Measurements from ENCODE around the gene DLG2. TPM values are rescaled to one million over a fixed set of nuclear protein-coding genes. Genes with fewer than 3 reads are reported as not detected.

Gene DLG2
- polyA plus RNA-seq, 2 donors: 2.6 to 6.7 TPM

GRCh38 chr11:83709434-83709833 is 1917.7 kb downstream of the DLG2 start:
- Histone ChIP-seq H3K4me1 (ENCODE audit: control insufficient read depth in 2 of 2, insufficient read depth in 2 of 2, low read length in 1 of 2) (no peaks in the 10 kb centered on the region), H3K9me3 (ENCODE audit: control insufficient read depth in 2 of 2, insufficient read depth in 1 of 2, low read depth in 1 of 2, low read length in 1 of 2) (no peaks in the 10 kb centered on the region), H3K36me3 (ENCODE audit: control insufficient read depth in 2 of 2, insufficient read depth in 2 of 2, low read length in 1 of 2) (no peaks in the 10 kb centered on the region), H3K27ac (ENCODE audit: low read depth in 2 of 2, low read length in 1 of 2) (no peak overlapping the region), H3K27me3 (ENCODE audit: control insufficient read depth in 1 of 2, insufficient read depth in 2 of 2, low read length in 2 of 2) (no peaks in the 10 kb centered on the region), H3K4me3 (ENCODE audit: low read depth in 1 of 2, low read length in 2 of 2) (no peak overlapping the region)

GRCh38 chr11:83706566-83706965 is 1920.6 kb downstream of the DLG2 start:
- WGBS, 2 donors: 57% methylated on average over 6 of the region's 6 CpGs
- no peak overlapping the region for H3K4me3 ChIP-seq (ENCODE audit: low read depth in 1 of 2, low read length in 2 of 2)
- no peaks in the 10 kb centered on the region for H3K36me3 ChIP-seq (ENCODE audit: control insufficient read depth in 2 of 2, insufficient read depth in 2 of 2, low read length in 1 of 2)
- H3K27ac ChIP-seq (ENCODE audit: low read depth in 2 of 2, low read length in 1 of 2): peak overlapping the region in 1 of 2 donors; percentile 1
- H3K4me1 ChIP-seq (ENCODE audit: control insufficient read depth in 2 of 2, insufficient read depth in 2 of 2, low read length in 1 of 2): no peaks in the 10 kb centered on the region
- no peaks in the 10 kb centered on the region for H3K9me3 ChIP-seq (ENCODE audit: control insufficient read depth in 2 of 2, insufficient read depth in 1 of 2, low read depth in 1 of 2, low read length in 1 of 2)
- H3K27me3 ChIP-seq (ENCODE audit: control insufficient read depth in 1 of 2, insufficient read depth in 2 of 2, low read length in 2 of 2): no peaks in the 10 kb centered on the region

GRCh38 chr11:83702796-83703195 is 1924.3 kb downstream of the DLG2 start:
- WGBS, 2 donors: 80 to 87% methylated on average over 2 of the region's 2 CpGs
- Histone ChIP-seq H3K27ac (ENCODE audit: low read depth in 2 of 2, low read length in 1 of 2) (no peak overlapping the region), H3K9me3 (ENCODE audit: control insufficient read depth in 2 of 2, insufficient read depth in 1 of 2, low read depth in 1 of 2, low read length in 1 of 2) (no peaks in the 10 kb centered on the region), H3K4me3 (ENCODE audit: low read depth in 1 of 2, low read length in 2 of 2) (no peak overlapping the region), H3K27me3 (ENCODE audit: control insufficient read depth in 1 of 2, insufficient read depth in 2 of 2, low read length in 2 of 2) (no peaks in the 10 kb centered on the region), H3K36me3 (ENCODE audit: control insufficient read depth in 2 of 2, insufficient read depth in 2 of 2, low read length in 1 of 2) (no peaks in the 10 kb centered on the region), H3K4me1 (ENCODE audit: control insufficient read depth in 2 of 2, insufficient read depth in 2 of 2, low read length in 1 of 2) (no peaks in the 10 kb centered on the region)

- Histone ChIP-seq H3K27me3 (ENCODE audit: control insufficient read depth in 1 of 2, insufficient read depth in 2 of 2, low read length in 2 of 2) (no peaks in the 10 kb centered on the region), H3K27ac (ENCODE audit: low read depth in 2 of 2, low read length in 1 of 2) (no peak overlapping the region), H3K9me3 (ENCODE audit: control insufficient read depth in 2 of 2, insufficient read depth in 1 of 2, low read depth in 1 of 2, low read length in 1 of 2) (no peaks in the 10 kb centered on the region), H3K36me3 (ENCODE audit: control insufficient read depth in 2 of 2, insufficient read depth in 2 of 2, low read length in 1 of 2) (no peaks in the 10 kb centered on the region), H3K4me3 (ENCODE audit: low read depth in 1 of 2, low read length in 2 of 2) (no peak overlapping the region), H3K4me1 (ENCODE audit: control insufficient read depth in 2 of 2, insufficient read depth in 2 of 2, low read length in 1 of 2) (peaks cover 2 to 3% of the 10 kb centered on the region in 2 donors)
- 84 to 90% methylated on average over 2 of the region's 2 CpGs for WGBS, 2 donors
Measured at GRCh38 chr11:83697518-83697917, 1929.6 kb downstream of the DLG2 start.

GRCh38 chr11:83695046-83695445 is 1932.1 kb downstream of the DLG2 start:
- Histone ChIP-seq H3K27me3 (ENCODE audit: control insufficient read depth in 1 of 2, insufficient read depth in 2 of 2, low read length in 2 of 2) (no peaks in the 10 kb centered on the region), H3K9me3 (ENCODE audit: control insufficient read depth in 2 of 2, insufficient read depth in 1 of 2, low read depth in 1 of 2, low read length in 1 of 2) (no peaks in the 10 kb centered on the region), H3K4me1 (ENCODE audit: control insufficient read depth in 2 of 2, insufficient read depth in 2 of 2, low read length in 1 of 2) (peaks cover 2 to 3% of the 10 kb centered on the region in 2 donors), H3K27ac (ENCODE audit: low read depth in 2 of 2, low read length in 1 of 2) (no peak overlapping the region), H3K4me3 (ENCODE audit: low read depth in 1 of 2, low read length in 2 of 2) (no peak overlapping the region), H3K36me3 (ENCODE audit: control insufficient read depth in 2 of 2, insufficient read depth in 2 of 2, low read length in 1 of 2) (no peaks in the 10 kb centered on the region)
- WGBS, 2 donors: 72 to 79% methylated on average over 3 of the region's 3 CpGs

- Histone ChIP-seq H3K9me3 (ENCODE audit: control insufficient read depth in 2 of 2, insufficient read depth in 1 of 2, low read depth in 1 of 2, low read length in 1 of 2) (no peaks in the 10 kb centered on the region), H3K27ac (ENCODE audit: low read depth in 2 of 2, low read length in 1 of 2) (peak overlapping the region; percentile 21 to 67), H3K4me3 (ENCODE audit: low read depth in 1 of 2, low read length in 2 of 2) (no peak overlapping the region), H3K4me1 (ENCODE audit: control insufficient read depth in 2 of 2, insufficient read depth in 2 of 2, low read length in 1 of 2) (peaks cover 2 to 3% of the 10 kb centered on the region in 2 donors), H3K36me3 (ENCODE audit: control insufficient read depth in 2 of 2, insufficient read depth in 2 of 2, low read length in 1 of 2) (no peaks in the 10 kb centered on the region), H3K27me3 (ENCODE audit: control insufficient read depth in 1 of 2, insufficient read depth in 2 of 2, low read length in 2 of 2) (no peaks in the 10 kb centered on the region)
- WGBS, 2 donors: 66 to 77% methylated on average over 10 of the region's 10 CpGs
Measured at GRCh38 chr11:83694191-83694910, 1932.8 kb downstream of the DLG2 start.

- Histone ChIP-seq H3K27me3 (ENCODE audit: control insufficient read depth in 1 of 2, insufficient read depth in 2 of 2, low read length in 2 of 2) (no peaks in the 10 kb centered on the region), H3K27ac (ENCODE audit: low read depth in 2 of 2, low read length in 1 of 2) (peak overlapping the region; percentile 63 to 67), H3K9me3 (ENCODE audit: control insufficient read depth in 2 of 2, insufficient read depth in 1 of 2, low read depth in 1 of 2, low read length in 1 of 2) (no peaks in the 10 kb centered on the region), H3K4me3 (ENCODE audit: low read depth in 1 of 2, low read length in 2 of 2) (no peak overlapping the region), H3K4me1 (ENCODE audit: control insufficient read depth in 2 of 2, insufficient read depth in 2 of 2, low read length in 1 of 2) (peaks cover 2 to 3% of the 10 kb centered on the region in 2 donors), H3K36me3 (ENCODE audit: control insufficient read depth in 2 of 2, insufficient read depth in 2 of 2, low read length in 1 of 2) (no peaks in the 10 kb centered on the region)
- WGBS, 2 donors: 54 to 55% methylated on average over 8 of the region's 8 CpGs
Measured at GRCh38 chr11:83693306-83693992, 1933.7 kb downstream of the DLG2 start.

- H3K4me3 ChIP-seq (ENCODE audit: low read depth in 1 of 2, low read length in 2 of 2): no peak overlapping the region
- H3K4me1 ChIP-seq (ENCODE audit: control insufficient read depth in 2 of 2, insufficient read depth in 2 of 2, low read length in 1 of 2): peaks cover 2 to 3% of the 10 kb centered on the region in 2 donors
- no peaks in the 10 kb centered on the region for H3K9me3 ChIP-seq (ENCODE audit: control insufficient read depth in 2 of 2, insufficient read depth in 1 of 2, low read depth in 1 of 2, low read length in 1 of 2)
- 67 to 76% methylated on average over 1 of the region's 1 CpG for WGBS, 2 donors
- H3K36me3 ChIP-seq (ENCODE audit: control insufficient read depth in 2 of 2, insufficient read depth in 2 of 2, low read length in 1 of 2): no peaks in the 10 kb centered on the region
- H3K27me3 ChIP-seq (ENCODE audit: control insufficient read depth in 1 of 2, insufficient read depth in 2 of 2, low read length in 2 of 2): no peaks in the 10 kb centered on the region
- H3K27ac ChIP-seq (ENCODE audit: low read depth in 2 of 2, low read length in 1 of 2): peak overlapping the region; percentile 11 to 22
Measured at GRCh38 chr11:83692675-83693074, 1934.5 kb downstream of the DLG2 start.

- WGBS, 2 donors: 37 to 42% methylated on average over 9 of the region's 9 CpGs
- no peaks in the 10 kb centered on the region for H3K36me3 ChIP-seq (ENCODE audit: control insufficient read depth in 2 of 2, insufficient read depth in 2 of 2, low read length in 1 of 2)
- peaks cover 2 to 3% of the 10 kb centered on the region in 2 donors for H3K4me1 ChIP-seq (ENCODE audit: control insufficient read depth in 2 of 2, insufficient read depth in 2 of 2, low read length in 1 of 2)
- H3K27ac ChIP-seq (ENCODE audit: low read depth in 2 of 2, low read length in 1 of 2): no peak overlapping the region
- no peaks in the 10 kb centered on the region for H3K9me3 ChIP-seq (ENCODE audit: control insufficient read depth in 2 of 2, insufficient read depth in 1 of 2, low read depth in 1 of 2, low read length in 1 of 2)
- H3K27me3 ChIP-seq (ENCODE audit: control insufficient read depth in 1 of 2, insufficient read depth in 2 of 2, low read length in 2 of 2): no peaks in the 10 kb centered on the region
- H3K4me3 ChIP-seq (ENCODE audit: low read depth in 1 of 2, low read length in 2 of 2): no peak overlapping the region
Measured at GRCh38 chr11:83691451-83691950, 1935.6 kb downstream of the DLG2 start.
